Fibroblast of villous mesenchyme (primary cell): ENCODE measurements around the gene C10orf67. TPM values are rescaled to one million over a fixed set of nuclear protein-coding genes. Genes with fewer than 3 reads are reported as not detected.
"Not testable (repeated sequence)": the region's sequence is repeated elsewhere in the genome, so short reads cannot be mapped to it uniquely, and the experiment has no call there.

Experiments used
- DNase-seq: peaks from one replicate; pipeline ENCODE4 v3.0.0-alpha.2; 2010; ENCODE audit warnings: low read depth
- H3K4me3 ChIP-seq: 2 replicates; pipeline ENCODE4 v1.5.1; 2011; ENCODE audit warnings: low read depth, mild to moderate bottlenecking, low read length
- CTCF ChIP-seq: IDR thresholded peaks from 2 replicates; pipeline ENCODE4 v1.5.1; 2012; ENCODE audit warnings: low read depth, mild to moderate bottlenecking, low read length; ENCODE audit not compliant: insufficient read depth
- total RNA-seq: library from RNA; depleted of rRNA; stranded (reverse); fragments of >200 nt; gene quantifications from 2 replicates; pipeline ENCODE4 v1.2.3, GENCODE V29; 2012

The C10orf67 gene
- total RNA-seq, 1 donor: under 0.01 TPM

GRCh38 chr10:23368816-23369640 lies 24.4 kb upstream of the C10orf67 start:
- DNase-seq: peak; percentile 38
- H3K4me3 ChIP-seq: no peak overlapping the region
- TF ChIP-seq CTCF: no peak

GRCh38 chr10:23367896-23368595 lies 23.4 kb upstream of the C10orf67 start:
- DNase-seq: no peak
- H3K4me3 ChIP-seq: no peak overlapping the region
- no peak for TF ChIP-seq CTCF

GRCh38 chr10:23365417-23366030 lies 20.9 kb upstream of the C10orf67 start:
- DNase-seq, H3K4me3 ChIP-seq: not testable (repeated sequence)

GRCh38 chr10:23364378-23364777 lies 19.8 kb upstream of the C10orf67 start:
- TF ChIP-seq CTCF: no peak
- DNase-seq: no peak
- no peak overlapping the region for H3K4me3 ChIP-seq

- no peak overlapping the region for H3K4me3 ChIP-seq
- no peak for TF ChIP-seq CTCF
- DNase-seq: no peak
Observed at GRCh38 chr10:23363793-23364135, 19.2 kb upstream of the C10orf67 start.

GRCh38 chr10:23362879-23363792 lies 18.5 kb upstream of the C10orf67 start:
- no peak for DNase-seq
- no peak for TF ChIP-seq CTCF
- no peak overlapping the region for H3K4me3 ChIP-seq
